ENCODE results near the gene LY6G6F.
"Not testable (repeated sequence)": the region's sequence is repeated elsewhere in the genome, so short reads cannot be mapped to it uniquely, and the experiment has no call there.

The LY6G6F gene

GRCh38 chr6:31705931-31706330, 735 bp upstream of the LY6G6F start:
- Histone ChIP-seq H3K27ac (no peak overlapping the region), H3K4me3 (no peak overlapping the region)
- TF ChIP-seq CTCF (IDR thresholded peaks at IDR 0.05) = no peak
- DNase-seq (ENCODE audit: low spot score) = no peak

- DNase-seq (ENCODE audit: low spot score) = no peak
- Histone ChIP-seq H3K4me3 (no peak overlapping the region), H3K27ac (no peak overlapping the region)
- no peak for TF ChIP-seq CTCF (IDR thresholded peaks at IDR 0.05)
Observed at GRCh38 chr6:31707701-31708100, 1.0 kb downstream of the LY6G6F start.

GRCh38 chr6:31708224-31708623, 1.6 kb downstream of the LY6G6F start:
- no peak for DNase-seq (ENCODE audit: low spot score)
- Histone ChIP-seq H3K4me3 (no peak overlapping the region), H3K27ac (no peak overlapping the region)
- no peak for TF ChIP-seq CTCF (IDR thresholded peaks at IDR 0.05)

- H3K4me3 ChIP-seq; DNase-seq (ENCODE audit: low spot score); H3K27ac ChIP-seq: not testable (repeated sequence)
Observed at GRCh38 chr6:31709157-31709556, 2.5 kb downstream of the LY6G6F start.

- no peak for TF ChIP-seq CTCF (IDR thresholded peaks at IDR 0.05)
- Histone ChIP-seq H3K27ac (no peak overlapping the region), H3K4me3 (no peak overlapping the region)
- DNase-seq (ENCODE audit: low spot score) = no peak
Observed at GRCh38 chr6:31710523-31711219, 4.0 kb downstream of the LY6G6F start.

- no peak for DNase-seq (ENCODE audit: low spot score)
Observed at GRCh38 chr6:31711233-31711632, 4.6 kb downstream of the LY6G6F start.

GRCh38 chr6:31712296-31712695, 5.6 kb downstream of the LY6G6F start:
- H3K4me3 ChIP-seq = no peak overlapping the region
- no peak for TF ChIP-seq CTCF (IDR thresholded peaks at IDR 0.05)
- no peak for DNase-seq (ENCODE audit: low spot score)
- no peak overlapping the region for H3K27ac ChIP-seq

More at GRCh38 chr6:31711233-31711632, 4.6 kb downstream of the LY6G6F start:
- TF ChIP-seq CTCF (IDR thresholded peaks at IDR 0.05) = no peak
- Histone ChIP-seq H3K27ac (no peak overlapping the region), H3K4me3 (no peak overlapping the region)

All from coronary artery (tissue), 2 donors.